HEK293 (cell line): Measurements from ENCODE around the gene GRIN2A.

Experiments used
- CTCF ChIA-PET: fragments of 350-600 bp; formaldehyde crosslinking; extraction: SDS; loops from one replicate; lab custom pipeline; 2021; ENCODE audit warnings: antibody characterized with exemption; lab: Yijun Ruan, JAX
- POLR2A ChIA-PET: fragments of 300-600 bp; formaldehyde crosslinking; extraction: SDS; loops from one replicate; lab custom pipeline; 2020; ENCODE audit warnings: antibody characterized with exemption, inconsistent platforms; lab: Yijun Ruan, JAX
- H3K27ac ChIP-seq: fragments of 200-500 bp; sonication (Bioruptor generic); 2 replicates; pipeline ENCODE4 v1.5.1; 2014; ENCODE audit warnings: low read depth, low read length, control low read depth, inconsistent platforms; ENCODE audit errors: extremely low read depth
- H3K36me3 ChIP-seq, 2 experiments: fragments of 200-500 bp in 1 of 2; sonication (Bioruptor generic) in 1 of 2; 1 replicate in 1 of 2; 2 replicates in 1 of 2; pipeline ENCODE4 v1.5.1; 2014 to 2017; ENCODE audit warnings: inconsistent platforms in 2 of 2, low read length in 2 of 2; ENCODE audit not compliant: control insufficient read depth in 2 of 2, insufficient read depth in 1 of 2
- H3K4me1 ChIP-seq: fragments of 200-500 bp; sonication (Bioruptor generic); 2 replicates; pipeline ENCODE4 v1.5.1; 2014; ENCODE audit warnings: mild to moderate bottlenecking, low read length, inconsistent platforms; ENCODE audit not compliant: control insufficient read depth, insufficient read depth
- H3K4me3 ChIP-seq: 2 replicates; pipeline ENCODE4 v1.5.1; 2011; ENCODE audit warnings: low read depth, mild to moderate bottlenecking, control low read depth, low read length, moderate library complexity
- H3K9me3 ChIP-seq: fragments of 200-500 bp; sonication (Bioruptor generic); 2 replicates; pipeline ENCODE4 v1.5.1; 2014; ENCODE audit warnings: low read depth, low read length, inconsistent platforms; ENCODE audit not compliant: control insufficient read depth, insufficient read depth
- GLIS1 ChIP-seq: fragments of 450-650 bp; formaldehyde crosslinking; IDR thresholded peaks from 2 replicates; pipeline ENCODE4 v1.5.1; 2016; ENCODE audit warnings: missing biosample characterization, missing genetic modification characterization
- IKZF3 ChIP-seq: fragments of 450-650 bp; IDR thresholded peaks from 2 replicates; pipeline ENCODE4 v1.5.0; 2018; ENCODE audit warnings: missing biosample characterization, mild to moderate bottlenecking, missing genetic modification characterization, moderate library complexity
- KLF1 ChIP-seq: fragments of 450-650 bp; formaldehyde crosslinking; IDR thresholded peaks from 2 replicates; pipeline ENCODE4 v1.5.1; 2016; ENCODE audit warnings: missing biosample characterization, missing genetic modification characterization
- KLF16 ChIP-seq: fragments of 450-650 bp; formaldehyde crosslinking; IDR thresholded peaks from 2 replicates; pipeline ENCODE4 v1.5.1; 2017; ENCODE audit warnings: missing biosample characterization, missing genetic modification characterization
- KLF17 ChIP-seq: fragments of 450-650 bp; formaldehyde crosslinking; IDR thresholded peaks from 2 replicates; pipeline ENCODE4 v1.5.1; 2016; ENCODE audit warnings: missing biosample characterization, missing genetic modification characterization
- KLF8 ChIP-seq: fragments of 450-650 bp; formaldehyde crosslinking; IDR thresholded peaks from 2 replicates; pipeline ENCODE4 v1.5.1; 2016; ENCODE audit warnings: missing biosample characterization, missing genetic modification characterization
- PRDM1 ChIP-seq: fragments of 450-650 bp; formaldehyde crosslinking; IDR thresholded peaks from 2 replicates; pipeline ENCODE4; 2016; ENCODE audit warnings: missing biosample characterization, missing genetic modification characterization
- SCRT2 ChIP-seq: fragments of 450-650 bp; formaldehyde crosslinking; IDR thresholded peaks from 2 replicates; pipeline ENCODE4 v1.5.1; 2016; ENCODE audit warnings: missing biosample characterization, missing genetic modification characterization
- YY1 ChIP-seq: fragments of 450-650 bp; formaldehyde crosslinking; IDR thresholded peaks from 2 replicates; pipeline ENCODE4 v1.5.1; 2018; ENCODE audit warnings: missing biosample characterization, missing genetic modification characterization
- ZBTB48 ChIP-seq: fragments of 450-650 bp; formaldehyde crosslinking; IDR thresholded peaks from 2 replicates; pipeline ENCODE4 v1.5.1; 2016; ENCODE audit warnings: missing biosample characterization, missing genetic modification characterization
- ZNF112 ChIP-seq: fragments of 450-650 bp; formaldehyde crosslinking; IDR thresholded peaks from 2 replicates; pipeline ENCODE4 v1.5.0; 2017; ENCODE audit warnings: missing biosample characterization, missing genetic modification characterization
- ZNF148 ChIP-seq: fragments of 450-650 bp; formaldehyde crosslinking; IDR thresholded peaks from 2 replicates; pipeline ENCODE4 v1.5.0; 2017; ENCODE audit warnings: missing biosample characterization, missing genetic modification characterization, borderline replicate concordance
- ZNF155 ChIP-seq: fragments of 450-650 bp; formaldehyde crosslinking; IDR thresholded peaks from 2 replicates; pipeline ENCODE4 v1.5.1; 2016; ENCODE audit warnings: missing biosample characterization, missing genetic modification characterization
- ZNF18 ChIP-seq: fragments of 450-650 bp; formaldehyde crosslinking; IDR thresholded peaks from 2 replicates; pipeline ENCODE4 v1.5.1; 2016; ENCODE audit warnings: missing biosample characterization, missing genetic modification characterization
- ZNF239 ChIP-seq: fragments of 450-650 bp; formaldehyde crosslinking; IDR thresholded peaks from 2 replicates; pipeline ENCODE4 v1.5.1; 2016; ENCODE audit warnings: missing biosample characterization, missing genetic modification characterization
- ZNF37A ChIP-seq: fragments of 450-650 bp; IDR thresholded peaks from 2 replicates; pipeline ENCODE4 v1.5.1; 2018; ENCODE audit warnings: missing biosample characterization, missing genetic modification characterization
- ZNF391 ChIP-seq: fragments of 450-650 bp; formaldehyde crosslinking; IDR thresholded peaks from 2 replicates; pipeline ENCODE4 v1.5.1; 2016; ENCODE audit warnings: low read depth, missing biosample characterization, missing genetic modification characterization, borderline replicate concordance
- ZNF394 ChIP-seq: fragments of 450-650 bp; formaldehyde crosslinking; IDR thresholded peaks from 2 replicates; pipeline ENCODE4 v1.5.1; 2016; ENCODE audit warnings: missing biosample characterization, missing genetic modification characterization, mild to moderate bottlenecking, moderate library complexity, borderline replicate concordance
- ZNF518A ChIP-seq: fragments of 450-650 bp; formaldehyde crosslinking; conservative IDR thresholded peaks from 2 replicates; pipeline ENCODE4 v1.5.1; 2016; ENCODE audit warnings: low read depth, missing biosample characterization, missing genetic modification characterization
- ZNF645 ChIP-seq: fragments of 450-650 bp; formaldehyde crosslinking; IDR thresholded peaks from 2 replicates; pipeline ENCODE4; 2016; ENCODE audit warnings: missing biosample characterization, missing genetic modification characterization
- ZNF670 ChIP-seq: fragments of 450-650 bp; formaldehyde crosslinking; IDR thresholded peaks from 2 replicates; pipeline ENCODE4 v1.5.1; 2016; ENCODE audit warnings: missing biosample characterization, missing genetic modification characterization, low read depth
- ZNF701 ChIP-seq: fragments of 450-650 bp; formaldehyde crosslinking; IDR thresholded peaks from 2 replicates; pipeline ENCODE4 v1.5.1; 2016; ENCODE audit warnings: missing biosample characterization, missing genetic modification characterization
- ZNF791 ChIP-seq: fragments of 450-650 bp; formaldehyde crosslinking; IDR thresholded peaks from 2 replicates; pipeline ENCODE4 v1.5.1; 2016; ENCODE audit warnings: missing biosample characterization, missing genetic modification characterization

The GRIN2A gene

GRCh38 chr16:10107081-10107480 is 75.1 kb downstream of the GRIN2A start:
- CTCF ChIA-PET, result no interaction called here
- H3K9me3 ChIP-seq, result no peaks in the 10 kb centered on the region
- no peaks in the 10 kb centered on the region for H3K4me1 ChIP-seq
- no peak overlapping the region for H3K4me3 ChIP-seq
- no peaks in the 10 kb centered on the region for H3K36me3 ChIP-seq
- H3K27ac ChIP-seq, result no peak overlapping the region
- TF ChIP-seq ZNF112 (tag by site-specific recombination) (no peak), ZNF701 (no peak), ZNF791 (tag by site-specific recombination) (no peak), ZNF18 (tag by site-specific recombination) (no peak), KLF16 (tag by site-specific recombination) (no peak), PRDM1 (tag by site-specific recombination) (no peak), ZNF239 (tag by site-specific recombination) (no peak), KLF17 (no peak), ZNF37A (no peak), ZNF670 (tag by site-specific recombination) (no peak), IKZF3 (tag by site-specific recombination) (no peak), ZNF155 (tag by site-specific recombination) (no peak), GLIS1 (tag by site-specific recombination) (no peak), KLF8 (tag by site-specific recombination) (no peak)
- TF ChIP-seq, all 188 proteins: peak for 0
- POLR2A ChIA-PET, result no interaction called here

GRCh38 chr16:10103700-10104099 is 78.5 kb downstream of the GRIN2A start:
- Histone ChIP-seq H3K4me3 (no peak overlapping the region), H3K27ac (no peak overlapping the region), H3K36me3 (no peaks in the 10 kb centered on the region), H3K4me1 (no peaks in the 10 kb centered on the region), H3K9me3 (no peaks in the 10 kb centered on the region)
- TF ChIP-seq YY1 (no peak), KLF1 (tag by site-specific recombination) (no peak), SCRT2 (tag by site-specific recombination) (no peak)
- CTCF ChIA-PET, result interaction anchor here (1.1 kb wide), 1 partner anchor 10 kb away, joined by 3 read pairs; no protein-coding TSS in a partner anchor
- POLR2A ChIA-PET, result no interaction called here

GRCh38 chr16:10103118-10103517 is 79.1 kb downstream of the GRIN2A start:
- Histone ChIP-seq H3K36me3 (no peaks in the 10 kb centered on the region), H3K9me3 (no peaks in the 10 kb centered on the region), H3K4me3 (no peak overlapping the region), H3K27ac (no peak overlapping the region), H3K4me1 (no peaks in the 10 kb centered on the region)
- POLR2A ChIA-PET, result no interaction called here
- CTCF ChIA-PET, result interaction anchor here (1.1 kb wide), 1 partner anchor 9 kb away, joined by 3 read pairs; no protein-coding TSS in a partner anchor
- no peak for TF ChIP-seq ZNF394 (tag by site-specific recombination)
- TF ChIP-seq ZNF391, result no peak
- no peak for TF ChIP-seq ZNF518A (tag by site-specific recombination)
- no peak for TF ChIP-seq ZNF148
- no peak for TF ChIP-seq ZBTB48 (tag by site-specific recombination)
- no peak for TF ChIP-seq ZNF645 (tag by site-specific recombination)
